Hepatocyte (in vitro differentiated cells): ENCODE measurements around the gene DMC1.

ENCODE experiments used
- EZH2 ChIP-seq: fragments of 200-600 bp; sonication (generic); IDR thresholded peaks from 2 replicates; pipeline ENCODE4 v1.6.1; 2016; ENCODE audit warnings: antibody characterized with exemption, mild to moderate bottlenecking, borderline replicate concordance
- EZH2phosphoT487 ChIP-seq: fragments of 200-600 bp; sonication (generic); IDR thresholded peaks from one replicate; pipeline ENCODE4 v1.6.1; 2018; ENCODE audit warnings: antibody characterized with exemption, mild to moderate bottlenecking, low read depth, moderate library complexity; ENCODE audit not compliant: unreplicated experiment, severe bottlenecking
- TF ChIP-seq, protein P1 (sequence below): fragments of 200-600 bp; sonication (generic); IDR thresholded peaks from 2 replicates; pipeline ENCODE4 v1.5.1; 2016; ENCODE audit warnings: antibody characterized with exemption, mild to moderate bottlenecking; ENCODE audit not compliant: poor library complexity

DNA sequence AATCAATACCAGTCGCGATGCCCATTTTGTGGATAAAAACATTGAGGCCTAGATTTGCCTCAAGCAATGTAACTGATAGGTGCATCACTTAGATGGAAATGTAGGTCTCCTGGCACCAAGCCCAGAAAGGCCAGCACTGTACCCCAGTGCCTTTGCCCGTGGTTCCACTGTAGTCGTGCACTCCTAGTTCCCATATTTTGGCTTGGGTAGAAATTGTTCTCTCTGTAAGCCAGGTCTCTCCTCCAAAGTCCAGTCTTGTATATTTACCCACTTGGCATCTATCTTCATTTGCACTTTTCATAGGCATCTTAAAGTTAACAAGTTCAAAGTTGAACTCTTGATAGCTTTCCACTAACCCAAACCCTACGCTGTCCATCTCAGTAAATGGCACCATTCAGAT lies 41.6 kb upstream of the DMC1 start:
- TF ChIP-seq EZH2 (no peak), EZH2phosphoT487 (no peak)
- TF ChIP-seq, protein P1, sequence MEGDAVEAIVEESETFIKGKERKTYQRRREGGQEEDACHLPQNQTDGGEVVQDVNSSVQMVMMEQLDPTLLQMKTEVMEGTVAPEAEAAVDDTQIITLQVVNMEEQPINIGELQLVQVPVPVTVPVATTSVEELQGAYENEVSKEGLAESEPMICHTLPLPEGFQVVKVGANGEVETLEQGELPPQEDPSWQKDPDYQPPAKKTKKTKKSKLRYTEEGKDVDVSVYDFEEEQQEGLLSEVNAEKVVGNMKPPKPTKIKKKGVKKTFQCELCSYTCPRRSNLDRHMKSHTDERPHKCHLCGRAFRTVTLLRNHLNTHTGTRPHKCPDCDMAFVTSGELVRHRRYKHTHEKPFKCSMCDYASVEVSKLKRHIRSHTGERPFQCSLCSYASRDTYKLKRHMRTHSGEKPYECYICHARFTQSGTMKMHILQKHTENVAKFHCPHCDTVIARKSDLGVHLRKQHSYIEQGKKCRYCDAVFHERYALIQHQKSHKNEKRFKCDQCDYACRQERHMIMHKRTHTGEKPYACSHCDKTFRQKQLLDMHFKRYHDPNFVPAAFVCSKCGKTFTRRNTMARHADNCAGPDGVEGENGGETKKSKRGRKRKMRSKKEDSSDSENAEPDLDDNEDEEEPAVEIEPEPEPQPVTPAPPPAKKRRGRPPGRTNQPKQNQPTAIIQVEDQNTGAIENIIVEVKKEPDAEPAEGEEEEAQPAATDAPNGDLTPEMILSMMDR: no peak
